LNCAP (cell line): ENCODE results near the gene FLG.

Experiments
- TF ChIP-seq, protein P1 (sequence below): fragments of 450-650 bp; IDR thresholded peaks from 2 replicates; pipeline ENCODE4 v1.5.1; 2017; ENCODE audit warnings: mild to moderate bottlenecking

FLG gene

DNA sequence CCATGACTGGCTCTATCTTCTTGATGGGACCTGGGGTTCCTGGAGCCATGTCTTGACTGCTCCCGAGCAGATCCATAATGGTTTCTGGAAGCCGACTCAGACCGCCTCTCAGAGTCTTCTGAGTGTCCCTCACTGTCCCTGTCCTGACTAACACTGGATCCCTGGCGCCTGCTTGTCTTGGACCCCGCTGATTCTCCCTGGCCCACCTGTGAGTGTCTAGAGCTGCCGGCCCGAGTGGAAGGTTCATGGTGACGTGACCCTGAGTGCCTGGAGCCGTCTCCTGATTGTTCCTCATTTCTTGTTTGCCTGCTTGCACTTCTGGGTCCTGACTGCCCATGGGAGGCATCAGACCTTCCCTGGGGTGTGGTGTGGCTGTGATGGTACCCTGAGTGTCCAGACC is 15.1 kb downstream of the FLG start:
- TF ChIP-seq, protein P1, sequence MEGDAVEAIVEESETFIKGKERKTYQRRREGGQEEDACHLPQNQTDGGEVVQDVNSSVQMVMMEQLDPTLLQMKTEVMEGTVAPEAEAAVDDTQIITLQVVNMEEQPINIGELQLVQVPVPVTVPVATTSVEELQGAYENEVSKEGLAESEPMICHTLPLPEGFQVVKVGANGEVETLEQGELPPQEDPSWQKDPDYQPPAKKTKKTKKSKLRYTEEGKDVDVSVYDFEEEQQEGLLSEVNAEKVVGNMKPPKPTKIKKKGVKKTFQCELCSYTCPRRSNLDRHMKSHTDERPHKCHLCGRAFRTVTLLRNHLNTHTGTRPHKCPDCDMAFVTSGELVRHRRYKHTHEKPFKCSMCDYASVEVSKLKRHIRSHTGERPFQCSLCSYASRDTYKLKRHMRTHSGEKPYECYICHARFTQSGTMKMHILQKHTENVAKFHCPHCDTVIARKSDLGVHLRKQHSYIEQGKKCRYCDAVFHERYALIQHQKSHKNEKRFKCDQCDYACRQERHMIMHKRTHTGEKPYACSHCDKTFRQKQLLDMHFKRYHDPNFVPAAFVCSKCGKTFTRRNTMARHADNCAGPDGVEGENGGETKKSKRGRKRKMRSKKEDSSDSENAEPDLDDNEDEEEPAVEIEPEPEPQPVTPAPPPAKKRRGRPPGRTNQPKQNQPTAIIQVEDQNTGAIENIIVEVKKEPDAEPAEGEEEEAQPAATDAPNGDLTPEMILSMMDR, result no peak
